PC-9 (cell line): ENCODE results near the gene DIP2C. TPM values are rescaled to one million over a fixed set of nuclear protein-coding genes. Genes with fewer than 3 reads are reported as not detected.

Experiments
- BruUV-seq: library from RNA; stranded (reverse); fragments of 400-500 nt; replicated peaks from 2 replicates; lab custom pipeline; 2021; lab: Mats Ljungman, UMichigan
- CTCF ChIA-PET: fragments of 300-600 bp; sonication (Branson Sonifier 250); formaldehyde crosslinking; loops from one replicate; lab custom pipeline; 2022; ENCODE audit warnings: antibody characterized with exemption; lab: Charles Lee
- POLR2A ChIA-PET: fragments of 300-600 bp; sonication (Branson Sonifier 250); formaldehyde crosslinking; loops from one replicate; lab custom pipeline; 2022; ENCODE audit warnings: antibody characterized with exemption; ENCODE audit not compliant: unreplicated experiment; lab: Charles Lee
- DNase-seq, 2 experiments: peaks; one replicate each; pipeline versions ENCODE4 v3.0.0 to v3.0.0-alpha.2; 2015 to 2022; ENCODE audit warnings: mixed read lengths in 1 of 2
- H2AFZ ChIP-seq: fragments of 200-600 bp; sonication (generic); 2 replicates; pipeline ENCODE4 v1.8.1; 2017; ENCODE audit warnings: antibody characterized with exemption
- H3F3A ChIP-seq: fragments of 200-600 bp; sonication (generic); 2 replicates; pipeline ENCODE4 v1.8.1; 2017; ENCODE audit warnings: antibody characterized with exemption, mild to moderate bottlenecking, low read depth; ENCODE audit not compliant: insufficient read depth
- H3K27ac ChIP-seq: fragments of 200-600 bp; sonication (generic); 2 replicates; pipeline ENCODE4 v1.6.1; 2016; ENCODE audit warnings: mixed run types
- H3K27me3 ChIP-seq: fragments of 200-600 bp; sonication (generic); 2 replicates; pipeline ENCODE4 v1.6.1; 2016; ENCODE audit warnings: low read depth, mixed run types; ENCODE audit not compliant: insufficient read depth
- H3K36me3 ChIP-seq: fragments of 200-600 bp; sonication (generic); 2 replicates; pipeline ENCODE4 v1.6.1; 2016; ENCODE audit warnings: low read depth, mixed run types
- H3K4me1 ChIP-seq: fragments of 200-600 bp; sonication (generic); replicated peaks from 2 replicates; pipeline ENCODE4 v1.6.1; 2016; ENCODE audit warnings: mixed run types; ENCODE audit not compliant: insufficient read depth
- H3K4me2 ChIP-seq: fragments of 200-600 bp; sonication (generic); 2 replicates; pipeline ENCODE4 v1.6.1; 2017; ENCODE audit warnings: mixed run types
- H3K4me3 ChIP-seq: fragments of 200-600 bp; sonication (generic); 2 replicates; pipeline ENCODE4 v1.6.1; 2016; ENCODE audit warnings: mixed run types
- H3K79me2 ChIP-seq: fragments of 200-600 bp; sonication (generic); 2 replicates; pipeline ENCODE4 v1.6.1; 2017; ENCODE audit warnings: low read depth, mixed run types
- H3K9me2 ChIP-seq: fragments of 200-600 bp; sonication (generic); 2 replicates; pipeline ENCODE4 v1.8.1; 2017; ENCODE audit warnings: mild to moderate bottlenecking; ENCODE audit not compliant: insufficient read depth
- H3K9me3 ChIP-seq: fragments of 200-600 bp; sonication (generic); 2 replicates; pipeline ENCODE4 v1.8.1; 2016; ENCODE audit warnings: low read depth; ENCODE audit not compliant: insufficient read depth
- H4K20me1 ChIP-seq: fragments of 200-600 bp; sonication (generic); 2 replicates; pipeline ENCODE4 v1.8.1; 2017; ENCODE audit not compliant: insufficient read depth
- CTCF ChIP-seq: fragments of 200-600 bp; sonication (generic); conservative IDR thresholded peaks from 2 replicates; pipeline ENCODE4 v1.6.1; 2017; ENCODE audit warnings: mixed run types, antibody characterized with exemption, mild to moderate bottlenecking, moderate library complexity
- EZH2 ChIP-seq: fragments of 200-600 bp; sonication (generic); IDR thresholded peaks from 2 replicates; pipeline ENCODE4 v1.8.0; 2017; ENCODE audit warnings: antibody characterized with exemption, low read depth
- intact Hi-C: fragments of 100-400 bp; cut with micrococcal nuclease; formaldehyde crosslinking; loops from one replicate; pipeline ENCODE4 v1.10.0; 2022; ENCODE audit not compliant: unreplicated experiment
- total RNA-seq: library from RNA; stranded (reverse); gene quantifications from 2 replicates; pipeline ENCODE4 v1.2.3, GENCODE V29; 2021

The DIP2C gene
- total RNA-seq, 1 experiment from 2014 or later = 0.83 TPM

GRCh38 chr10:672203-672602 lies 17.3 kb downstream of the DIP2C start:
- H2AFZ ChIP-seq = no peak overlapping the region
- H3K27me3 ChIP-seq = no peaks in the 10 kb centered on the region
- H4K20me1 ChIP-seq = no peaks in the 10 kb centered on the region
- H3K4me2 ChIP-seq = no peak overlapping the region
- no TSS peak for BruUV-seq
- TF ChIP-seq EZH2 (no peak), CTCF (no peak)
- no peaks in the 10 kb centered on the region for H3K79me2 ChIP-seq
- ChIA-PET POLR2A (no interaction called here), CTCF (no interaction called here)
- intact Hi-C loops = no loop called here
- H3K9me2 ChIP-seq = no peaks in the 10 kb centered on the region
- H3F3A ChIP-seq = peaks cover 11% of the 10 kb centered on the region
- H3K27ac ChIP-seq = no peak overlapping the region
- no peaks in the 10 kb centered on the region for H3K36me3 ChIP-seq
- H3K4me1 ChIP-seq = no peaks in the 10 kb centered on the region
- no peak for DNase-seq
- H3K4me3 ChIP-seq = no peak overlapping the region
- H3K9me3 ChIP-seq = no peaks in the 10 kb centered on the region; the same call in 1 of the 2 replicates

GRCh38 chr10:670990-671389 lies 18.5 kb downstream of the DIP2C start:
- Histone ChIP-seq H3K79me2 (no peaks in the 10 kb centered on the region), H3K27me3 (no peaks in the 10 kb centered on the region), H3K4me1 (no peaks in the 10 kb centered on the region), H4K20me1 (no peaks in the 10 kb centered on the region), H3K27ac (no peak overlapping the region), H3K36me3 (no peaks in the 10 kb centered on the region), H2AFZ (no peak overlapping the region), H3K4me2 (no peak overlapping the region), H3K9me2 (no peaks in the 10 kb centered on the region), H3K9me3 (no peaks in the 10 kb centered on the region; the same call in 1 of the 2 replicates), H3K4me3 (no peak overlapping the region), H3F3A (peaks cover 11% of the 10 kb centered on the region)
- BruUV-seq = no TSS peak
- intact Hi-C loops = no loop called here
- TF ChIP-seq CTCF (no peak), EZH2 (no peak)
- ChIA-PET POLR2A (no interaction called here), CTCF (no interaction called here)
- no peak for DNase-seq

- Histone ChIP-seq H3K27me3 (no peaks in the 10 kb centered on the region), H3K9me2 (no peaks in the 10 kb centered on the region), H3K27ac (no peak overlapping the region), H3K9me3 (no peaks in the 10 kb centered on the region; the same call in 1 of the 2 replicates), H3K4me1 (no peaks in the 10 kb centered on the region), H3K4me2 (no peak overlapping the region), H4K20me1 (no peaks in the 10 kb centered on the region), H3K36me3 (no peaks in the 10 kb centered on the region), H3F3A (peaks cover 11% of the 10 kb centered on the region), H3K79me2 (no peaks in the 10 kb centered on the region), H3K4me3 (no peak overlapping the region), H2AFZ (no peak overlapping the region)
- intact Hi-C loops = no loop called here
- BruUV-seq = no TSS peak
- TF ChIP-seq EZH2 = no peak
- TF ChIP-seq CTCF = no peak
- ChIA-PET POLR2A (no interaction called here), CTCF (no interaction called here)
- no peak for DNase-seq
Observed at GRCh38 chr10:670038-670437, 19.4 kb downstream of the DIP2C start.
